ENCODE measurements around the gene UBASH3B. TPM values are rescaled to one million over a fixed set of nuclear protein-coding genes. Genes with fewer than 3 reads are reported as not detected.

Gene UBASH3B
- total RNA-seq, 2 experiments from 2014 or later = 54.7 to 73.0 TPM

- intact Hi-C loops (cut with micrococcal nuclease; ENCODE audit: unreplicated experiment) = no loop called here
- Histone ChIP-seq H3K4me1 (ENCODE audit: insufficient read depth, low read length, poor library complexity, severe bottlenecking) (peaks cover 100% of the 10 kb centered on the region), H3K9me3 (ENCODE audit: low read length) (no peaks in the 10 kb centered on the region), H3K79me2 (ENCODE audit: insufficient read depth, low read depth, low read length) (peaks cover 71% of the 10 kb centered on the region; the same call in 1 of the 2 replicates), H4K20me1 (ENCODE audit: insufficient read depth, low read length) (no peaks in the 10 kb centered on the region), H3K4me2 (ENCODE audit: low read length) (peak overlapping the region; percentile 22), H3K27ac (ENCODE audit: low read depth, low read length, poor library complexity, severe bottlenecking) (peak overlapping the region; percentile 5), H2AFZ (ENCODE audit: low read length) (no peak overlapping the region), H3K36me3 (ENCODE audit: insufficient read depth, low read length) (peaks cover 44% of the 10 kb centered on the region), H3K4me3 (ENCODE audit: low read depth, low read length, poor library complexity, severe bottlenecking) (no peak overlapping the region), H3K9me2 (ENCODE audit: insufficient read depth, low read length) (no peaks in the 10 kb centered on the region)
- no TSS peak for BruUV-seq (replicated peaks)
- ChIA-PET POLR2A (interaction anchor here (0.6 to 10.9 kb wide), 8 partner anchors 7 to 1310 kb away, joined by 3 to 175 read pairs (median 10); no protein-coding TSS in a partner anchor), CTCF (ENCODE audit: unreplicated experiment) (interaction anchor here (0.8 to 2.0 kb wide), 4 partner anchors 25 to 93 kb away, joined by 3 to 4 read pairs (median 3); no protein-coding TSS in a partner anchor)
- no peak for DNase-seq (ENCODE audit: low spot score)
- no peak for TF ChIP-seq EZH2phosphoT487 (IDR thresholded peaks at IDR 0.05; ENCODE audit: borderline replicate concordance, low read depth, low read length)
- TF ChIP-seq CTCF (conservative IDR thresholded peaks at IDR 0.05; ENCODE audit: low read length) = no peak
Observed at GRCh38 chr11:122663056-122663740, 7.7 kb downstream of the UBASH3B start.

DNA sequence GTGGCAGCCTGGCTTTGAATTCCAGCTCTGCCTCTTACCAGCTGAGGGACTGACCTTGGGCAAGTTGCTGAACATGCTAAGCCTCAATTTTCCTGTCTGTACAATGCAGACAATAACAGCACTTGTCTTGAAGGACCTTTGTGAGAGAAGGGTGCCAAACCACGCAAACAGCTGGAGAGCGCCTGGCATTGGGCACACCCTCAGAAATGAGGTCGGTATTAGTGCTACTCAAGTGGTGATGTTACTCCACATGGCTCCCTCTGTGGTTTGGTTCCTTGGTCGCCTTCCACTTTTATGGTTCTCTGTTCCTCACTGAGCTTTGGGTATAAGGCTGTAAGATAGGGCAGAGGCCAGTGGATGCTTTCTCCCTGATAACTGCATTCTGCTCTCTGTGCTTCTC is 8.2 kb downstream of the UBASH3B start:
- Histone ChIP-seq H3K9me3 (ENCODE audit: low read length) (no peaks in the 10 kb centered on the region), H2AFZ (ENCODE audit: low read length) (no peak overlapping the region), H3K36me3 (ENCODE audit: insufficient read depth, low read length) (peaks cover 39% of the 10 kb centered on the region), H4K20me1 (ENCODE audit: insufficient read depth, low read length) (no peaks in the 10 kb centered on the region), H3K79me2 (ENCODE audit: insufficient read depth, low read depth, low read length) (peaks cover 66% of the 10 kb centered on the region; the same call in 1 of the 2 replicates), H3K4me1 (ENCODE audit: insufficient read depth, low read length, poor library complexity, severe bottlenecking) (peaks cover 100% of the 10 kb centered on the region), H3K9me2 (ENCODE audit: insufficient read depth, low read length) (no peaks in the 10 kb centered on the region), H3K4me3 (ENCODE audit: low read depth, low read length, poor library complexity, severe bottlenecking) (no peak overlapping the region), H3K4me2 (ENCODE audit: low read length) (peak overlapping the region; percentile 22), H3K27ac (ENCODE audit: low read depth, low read length, poor library complexity, severe bottlenecking) (peak overlapping the region; percentile 5)
- intact Hi-C loops (cut with micrococcal nuclease; ENCODE audit: unreplicated experiment) = no loop called here
- POLR2A ChIA-PET = interaction anchor here (1.2 to 10.9 kb wide), 4 partner anchors 8 to 64 kb away, joined by 4 to 175 read pairs (median 8); no protein-coding TSS in a partner anchor
- no TSS peak for BruUV-seq (replicated peaks)
- DNase-seq (ENCODE audit: low spot score) = no peak
- CTCF ChIA-PET (ENCODE audit: unreplicated experiment) = interaction anchor here (0.7 to 2.0 kb wide), 5 partner anchors 8 to 93 kb away, joined by 3 to 4 read pairs (median 3); partner anchors contain the start of gene UBASH3B
- TF ChIP-seq CTCF (conservative IDR thresholded peaks at IDR 0.05; ENCODE audit: low read length) (no peak), EZH2phosphoT487 (IDR thresholded peaks at IDR 0.05; ENCODE audit: borderline replicate concordance, low read depth, low read length) (no peak)

Data from OCI-LY7 (cell line).